Anterior cingulate cortex (tissue), 58 donors: Measurements from ENCODE around the gene FBXO42.
A peak's percentile ranks its signal among the peaks of the same experiment; 100 is the strongest.

Experiments used
- DNase-seq, 58 donors: peaks; one replicate each; lab custom pipeline; 2025; lab: John Stamatoyannopoulos, UW

FBXO42 gene

DNA sequence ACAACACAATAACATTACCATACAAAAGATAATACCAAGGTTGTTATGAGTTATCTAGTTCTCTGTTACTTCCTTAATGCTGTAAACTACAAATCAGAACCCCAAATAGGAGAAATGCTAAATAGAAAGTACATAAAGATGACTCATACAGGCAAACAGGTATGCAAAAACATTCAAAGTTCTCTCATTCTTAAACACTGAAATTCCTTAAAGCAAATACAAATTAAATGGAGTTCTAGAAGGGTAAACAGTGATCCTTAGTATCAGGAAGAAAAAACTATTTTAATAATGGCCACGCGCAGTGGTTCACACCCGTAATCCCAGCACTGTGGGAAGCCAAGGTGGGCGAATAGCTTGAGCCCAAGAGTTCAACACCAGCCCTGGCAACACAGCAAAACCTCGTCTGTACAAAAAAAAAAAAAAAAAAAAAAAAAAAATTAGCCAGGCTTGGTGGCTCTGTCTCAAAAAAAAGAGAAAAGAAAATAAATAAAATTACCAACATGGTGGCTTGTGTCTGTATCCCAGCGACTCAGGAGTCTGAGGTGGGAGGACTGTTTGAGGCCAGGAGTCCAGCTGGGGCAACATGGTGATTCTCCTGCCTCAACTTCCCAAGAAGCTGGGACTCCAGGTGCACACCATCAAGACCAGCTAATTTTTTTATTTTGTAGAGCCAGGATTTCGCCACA is 17.5 kb downstream of the FBXO42 start:
- DNase-seq: no peak

GRCh38 chr1:16326833-16327404 is 25.4 kb downstream of the FBXO42 start:
- no peak for DNase-seq

GRCh38 chr1:16324456-16324890 is 27.8 kb downstream of the FBXO42 start:
- peak in 4 of 58 donors; percentile 0 to 5 (median 2) for DNase-seq

GRCh38 chr1:16321176-16321867 is 31.0 kb downstream of the FBXO42 start:
- DNase-seq: no peak

DNA sequence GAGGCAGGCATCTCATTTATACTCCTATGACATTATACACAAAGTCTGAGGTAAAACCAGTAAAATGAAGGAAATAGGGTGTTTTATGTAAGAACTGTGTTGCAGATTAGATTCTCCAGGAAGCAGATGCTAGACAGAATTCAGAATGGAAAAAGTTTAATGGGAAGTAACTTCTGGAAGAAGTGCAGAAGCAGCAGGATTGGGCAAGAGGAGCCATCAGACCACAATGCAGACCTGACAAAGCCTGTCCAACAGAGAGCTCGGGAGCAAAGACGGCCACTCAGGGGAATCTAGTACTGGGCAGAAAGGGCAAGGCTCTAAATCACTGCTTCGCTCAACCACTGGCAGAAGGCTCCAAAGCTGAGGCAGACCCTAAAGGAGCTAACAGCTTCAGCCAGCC is 33.7 kb downstream of the FBXO42 start:
- peak in 4 of 58 donors; percentile 1 to 6 (median 2) for DNase-seq

GRCh38 chr1:16315437-16315836 is 36.8 kb downstream of the FBXO42 start:
- DNase-seq: no peak

DNA sequence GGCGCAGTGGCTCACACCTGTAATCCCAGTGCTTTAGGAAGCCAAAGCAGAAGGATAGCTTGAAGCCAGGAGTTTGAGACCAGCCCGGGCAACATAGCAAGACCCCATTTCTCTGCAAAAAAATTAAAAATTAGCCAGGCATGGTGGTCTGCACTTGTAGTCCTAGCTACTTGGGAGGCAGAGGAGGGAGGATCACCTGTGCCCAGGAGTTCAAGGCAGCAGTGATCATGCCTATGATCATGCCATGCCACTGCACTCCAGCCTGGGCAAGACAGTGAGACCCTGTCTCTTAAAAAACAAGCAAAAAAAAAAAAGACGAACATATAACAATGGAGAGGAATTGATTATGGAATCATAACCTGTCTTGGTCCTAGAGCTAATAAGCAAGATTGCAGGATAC is 45.1 kb downstream of the FBXO42 start:
- no peak for DNase-seq

DNA sequence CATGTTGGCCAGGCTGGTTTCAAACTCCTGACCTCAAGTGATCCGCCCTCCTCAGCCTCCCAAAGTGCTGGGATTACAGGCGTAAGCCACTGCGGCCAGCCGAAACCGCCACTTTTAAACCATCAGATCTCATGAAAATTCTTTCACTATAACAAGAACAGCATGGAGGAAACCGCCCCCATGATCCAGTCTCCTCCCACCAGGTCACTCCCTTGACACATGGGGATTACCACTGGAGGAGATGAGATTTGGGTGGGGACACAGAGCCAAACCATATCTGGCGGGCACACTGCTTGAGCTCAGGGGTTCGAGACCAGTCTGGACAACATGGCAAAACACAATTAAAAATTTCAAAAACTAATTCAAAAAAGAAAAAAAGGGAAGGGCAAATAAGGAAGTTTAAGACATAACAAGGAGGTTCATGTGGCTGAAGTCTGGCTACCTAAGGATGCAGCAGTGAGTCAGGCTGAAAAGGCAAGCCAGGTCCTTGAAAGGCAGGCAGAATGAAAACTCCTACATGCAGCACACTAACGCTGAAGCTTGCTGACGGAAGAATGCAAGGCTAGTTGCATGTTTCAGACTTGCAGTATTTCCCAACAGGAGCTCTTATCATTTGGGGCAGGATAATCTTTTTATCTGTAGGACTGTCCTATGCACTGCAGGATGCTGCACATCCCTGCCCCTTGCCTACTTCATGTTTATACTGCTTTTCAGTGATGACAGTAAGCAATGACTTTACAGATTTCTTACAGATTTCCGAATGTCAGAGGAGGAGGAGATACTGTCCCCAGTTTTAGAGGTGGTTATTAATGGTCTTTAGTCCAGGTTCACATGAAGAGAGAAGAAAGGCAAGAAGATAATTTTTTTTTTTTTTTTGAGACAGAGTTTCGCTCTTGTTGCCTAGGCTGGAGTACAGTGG is 49.3 kb downstream of the FBXO42 start:
- no peak for DNase-seq

DNA sequence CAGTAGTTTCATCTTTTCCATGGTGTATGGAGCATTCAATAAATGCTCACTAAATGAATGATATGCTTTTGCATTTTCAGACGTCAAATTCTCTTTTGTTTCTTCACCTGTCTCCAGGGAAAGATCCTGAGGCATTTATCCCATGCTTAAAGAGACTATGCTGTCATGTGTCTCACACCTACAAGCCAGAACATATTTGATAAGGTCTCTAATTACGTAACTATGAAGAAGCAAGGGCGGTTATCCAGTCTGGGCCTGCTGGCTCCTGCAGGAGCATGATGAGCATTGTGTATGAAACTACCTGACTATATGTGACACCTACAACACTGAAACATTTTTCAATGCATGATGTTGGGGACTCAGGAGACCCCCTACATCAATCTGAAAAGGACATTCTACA is 51.8 kb downstream of the FBXO42 start:
- DNase-seq: no peak

GRCh38 chr1:16298653-16299052 is 53.6 kb downstream of the FBXO42 start:
- DNase-seq: no peak

- DNase-seq: no peak
These were observed 55.6 kb downstream of the FBXO42 start for GRCh38 chr1:16296643-16297042.

GRCh38 chr1:16294219-16295212 is 57.8 kb downstream of the FBXO42 start:
- no peak for DNase-seq

GRCh38 chr1:16293538-16293937 is 58.7 kb downstream of the FBXO42 start:
- DNase-seq: no peak

- DNase-seq: no peak
These were observed 59.5 kb downstream of the FBXO42 start for GRCh38 chr1:16292739-16293138.

DNA sequence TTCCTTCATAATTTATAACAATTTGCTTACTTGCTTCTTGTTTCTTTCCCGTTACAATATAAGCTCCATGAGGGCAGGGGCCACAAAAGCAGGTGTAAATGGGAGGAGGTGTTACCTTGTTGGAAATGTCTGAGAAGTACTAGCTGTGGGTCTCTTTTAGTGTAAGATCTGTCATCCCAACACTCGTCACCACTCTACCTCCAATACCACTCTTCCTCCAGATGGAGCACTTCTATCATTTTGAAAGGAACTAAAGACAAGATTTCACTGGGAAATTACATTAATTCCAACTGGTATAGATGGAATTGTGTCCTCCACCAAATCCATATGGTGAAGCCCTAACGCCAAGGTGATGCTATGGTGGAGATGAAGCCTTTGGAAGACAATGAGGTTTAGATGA is 62.3 kb downstream of the FBXO42 start:
- DNase-seq: no peak

DNA sequence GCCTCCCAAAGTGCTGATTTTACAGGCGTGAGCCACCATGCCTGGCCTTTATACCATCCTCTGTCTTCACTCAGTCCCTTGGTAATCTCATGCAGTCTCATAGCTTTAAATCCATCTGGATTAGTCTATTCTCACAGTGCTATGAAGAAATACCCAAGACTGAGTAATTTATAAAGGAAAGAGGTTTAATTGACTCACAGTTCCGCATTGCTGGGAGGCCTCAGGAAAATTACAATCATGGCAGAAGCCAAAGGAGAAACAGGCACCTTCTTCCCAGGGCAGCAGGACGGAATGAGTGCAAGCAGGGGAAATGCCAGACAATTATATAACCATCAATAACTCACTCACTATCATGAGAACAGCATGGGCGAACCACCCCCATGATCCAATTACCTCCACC is 66.2 kb downstream of the FBXO42 start:
- no peak for DNase-seq

DNA sequence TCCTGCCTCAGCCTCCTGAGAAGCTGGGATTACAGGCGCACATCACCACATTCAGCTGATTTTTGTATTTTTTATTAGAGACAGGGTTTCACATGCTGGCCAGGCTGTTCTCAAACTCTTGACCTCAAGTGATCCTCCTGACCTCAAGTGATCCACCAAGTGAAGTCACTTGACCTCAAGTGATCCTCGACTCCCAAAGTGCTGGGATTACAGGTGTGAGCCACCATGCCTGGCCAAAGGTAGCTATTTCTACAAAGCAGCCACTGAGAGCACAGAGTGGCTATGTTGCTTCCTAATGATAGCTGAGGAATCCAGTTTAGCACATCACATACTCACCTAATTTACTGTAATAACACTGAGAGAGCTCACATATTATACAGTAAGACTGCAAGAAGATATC is 70.5 kb downstream of the FBXO42 start:
- no peak for DNase-seq

DNA sequence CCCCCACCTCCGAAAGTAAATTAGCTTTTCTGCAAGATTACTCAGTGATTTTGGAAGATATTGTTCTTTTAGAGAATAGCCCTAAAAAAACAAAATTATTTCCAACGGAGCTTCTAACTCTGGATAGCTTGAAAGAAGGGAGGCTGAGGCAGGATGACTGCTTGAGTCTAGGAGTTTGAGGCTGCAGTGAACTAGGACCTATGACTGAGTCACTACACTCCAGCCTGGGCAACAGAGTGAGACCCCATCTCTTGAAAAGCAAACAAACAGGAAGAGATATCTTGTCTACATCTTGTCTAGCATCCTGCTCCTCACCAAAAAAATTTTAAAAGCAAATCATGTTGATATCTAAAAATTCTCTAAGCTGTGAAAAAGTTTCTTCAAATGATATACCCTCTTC is 73.1 kb downstream of the FBXO42 start:
- DNase-seq: no peak

- DNase-seq: no peak
These were observed 75.8 kb downstream of the FBXO42 start for GRCh38 chr1:16276302-16277030.
